ENCODE measurements around the gene TCF20. TPM values are rescaled to one million over a fixed set of nuclear protein-coding genes. Genes with fewer than 3 reads are reported as not detected.

The TCF20 gene
- total RNA-seq, 4 donors from 2014 or later, result 17.4 to 28.8 (median 24.7) TPM

- DNase-seq (ENCODE audit: low spot score in 2 of 2), result no peak
- Histone ChIP-seq H3K4me3 (no peak overlapping the region), H3K27ac (no peak overlapping the region), H3K36me3 (no peaks in the 10 kb centered on the region), H3K27me3 (no peaks in the 10 kb centered on the region), H3K4me1 (peaks cover 0 to 12% (median 3%) of the 10 kb centered on the region in 4 donors), H3K9me3 (no peaks in the 10 kb centered on the region)
- 64 to 80% methylated on average over 13 of the region's 13 CpGs for WGBS, 2 donors
- TF ChIP-seq POLR2A (IDR thresholded peaks at IDR 0.05) (no peak), CTCF (IDR thresholded peaks at IDR 0.05) (no peak), EP300 (IDR thresholded peaks at IDR 0.05) (no peak)
Observed at GRCh38 chr22:42273855-42274451, 3.5 kb upstream of the TCF20 start.

- H3K4me1 ChIP-seq, result peaks cover 0 to 24% (median 10%) of the 10 kb centered on the region in 4 donors
- no peaks in the 10 kb centered on the region for H3K27me3 ChIP-seq
- WGBS, 2 donors, result 82 to 90% methylated on average over 10 of the region's 10 CpGs
- H3K36me3 ChIP-seq, result no peaks in the 10 kb centered on the region
- no peak overlapping the region for H3K4me3 ChIP-seq
- H3K27ac ChIP-seq, result no peak overlapping the region
- TF ChIP-seq EP300 (IDR thresholded peaks at IDR 0.05) (no peak), CTCF (IDR thresholded peaks at IDR 0.05) (no peak), POLR2A (IDR thresholded peaks at IDR 0.05) (no peak)
- no peak for DNase-seq (ENCODE audit: low spot score in 2 of 2)
- H3K9me3 ChIP-seq, result no peaks in the 10 kb centered on the region
Observed at GRCh38 chr22:42272431-42272999, 2.1 kb upstream of the TCF20 start.

- no peaks in the 10 kb centered on the region for H3K36me3 ChIP-seq
- TF ChIP-seq EP300 (IDR thresholded peaks at IDR 0.05) (no peak), POLR2A (IDR thresholded peaks at IDR 0.05) (no peak), CTCF (IDR thresholded peaks at IDR 0.05) (no peak)
- DNase-seq (ENCODE audit: low spot score in 2 of 2), result no peak
- no peaks in the 10 kb centered on the region for H3K27me3 ChIP-seq
- WGBS, 2 donors, result 68 to 90% methylated on average over 2 of the region's 2 CpGs
- no peak overlapping the region for H3K4me3 ChIP-seq
- no peak overlapping the region for H3K27ac ChIP-seq
- H3K4me1 ChIP-seq, result peaks cover 0 to 24% (median 10%) of the 10 kb centered on the region in 4 donors
- H3K9me3 ChIP-seq, result no peaks in the 10 kb centered on the region
Observed at GRCh38 chr22:42271906-42272305, 1.5 kb upstream of the TCF20 start.

GRCh38 chr22:42271191-42271813 lies 849 bp upstream of the TCF20 start:
- Histone ChIP-seq H3K36me3 (no peaks in the 10 kb centered on the region), H3K9me3 (no peaks in the 10 kb centered on the region), H3K27me3 (no peaks in the 10 kb centered on the region), H3K27ac (peak overlapping the region in 3 of 4 donors; percentile 77 to 96 (median 88)), H3K4me1 (peaks cover 0 to 26% (median 10%) of the 10 kb centered on the region in 4 donors), H3K4me3 (peak overlapping the region in 2 of 4 donors; percentile 94 to 100)
- DNase-seq (ENCODE audit: low spot score in 2 of 2), result no peak
- WGBS, 2 donors, result 80 to 88% methylated on average over 17 to 20 of the region's 20 CpGs
- TF ChIP-seq EP300 (IDR thresholded peaks at IDR 0.05) (no peak), CTCF (IDR thresholded peaks at IDR 0.05) (no peak), POLR2A (IDR thresholded peaks at IDR 0.05) (no peak)

- H3K4me3 ChIP-seq, result peak overlapping the region; percentile 67 to 100 (median 94)
- no peak for DNase-seq (ENCODE audit: low spot score in 2 of 2)
- H3K27ac ChIP-seq, result peak overlapping the region; percentile 46 to 96 (median 88)
- no peaks in the 10 kb centered on the region for H3K36me3 ChIP-seq
- 0% methylated on average over 6 to 17 of the region's 37 CpGs for WGBS, 2 donors
- H3K9me3 ChIP-seq, result no peaks in the 10 kb centered on the region
- TF ChIP-seq POLR2A (IDR thresholded peaks at IDR 0.05) (no peak), EP300 (IDR thresholded peaks at IDR 0.05) (no peak), CTCF (IDR thresholded peaks at IDR 0.05) (no peak)
- H3K27me3 ChIP-seq, result no peaks in the 10 kb centered on the region
- peaks cover 0 to 30% (median 12%) of the 10 kb centered on the region in 4 donors for H3K4me1 ChIP-seq
Observed at GRCh38 chr22:42270176-42270509, 310 bp downstream of the TCF20 start.

All from tibial nerve (tissue), 4 donors.